Testis (tissue), 3 donors: Measurements from ENCODE around the gene NADSYN1. TPM values are rescaled to one million over a fixed set of nuclear protein-coding genes. Genes with fewer than 3 reads are reported as not detected.

Source experiments
- DNase-seq: peaks from one replicate; pipeline ENCODE4 v3.0.0-alpha.2; 2019
- H3K27ac ChIP-seq, 2 donors: fragments of 200-600 bp; sonication (generic); one replicate each; pipeline ENCODE4 v1.5.1; 2019
- H3K27me3 ChIP-seq: fragments of 200-600 bp; sonication (generic); one replicate; pipeline ENCODE4 v1.5.1; 2019
- H3K36me3 ChIP-seq: fragments of 200-600 bp; sonication (generic); one replicate; pipeline ENCODE4 v1.5.1; 2017; ENCODE audit warnings: low read depth; ENCODE audit errors: missing control alignments
- H3K4me1 ChIP-seq: fragments of 200-600 bp; sonication (generic); one replicate; pipeline ENCODE4 v1.5.1; 2019
- H3K4me3 ChIP-seq, 2 donors: fragments of 200-600 bp; sonication (generic); one replicate each; pipeline ENCODE4 v1.5.1; 2017 to 2019
- H3K9me3 ChIP-seq: fragments of 200-600 bp; sonication (generic); one replicate; pipeline ENCODE4 v1.5.1; 2017
- CTCF ChIP-seq, 3 experiments: fragments of 450-650 bp in 2 of 3; fragments of 200-600 bp in 1 of 3; sonication (generic) in 1 of 3; IDR thresholded peaks; one replicate each; pipeline ENCODE4 v1.5.1; 2016 to 2019; ENCODE audit warnings: antibody characterized with exemption in 3 of 3, mild to moderate bottlenecking in 2 of 3, moderate library complexity in 1 of 3
- POLR2A ChIP-seq: fragments of 450-650 bp; IDR thresholded peaks from one replicate; pipeline ENCODE4 v1.6.1; 2017; ENCODE audit warnings: antibody characterized with exemption, mild to moderate bottlenecking, moderate library complexity
- WGBS, 2 donors: methylation state at CpG; one replicate each; pipeline ENCODE4 v1.1.5; 2018; 5-methylcytosine and 5-hydroxymethylcytosine counted together
- intact Hi-C: fragments of 100-400 bp; cut with DNase I; formaldehyde crosslinking; loops from one replicate; pipeline ENCODE4 v1.15.1; 2023; ENCODE audit warnings: low total_unique reads
- polyA plus RNA-seq: library from polyadenylated mRNA; stranded (reverse); fragments of 350-450 nt; fragmentation: Illumina TruSeq; extraction: RNeasy Lipid Tissue Mini Kit (QIAGEN cat#74804); gene quantifications from one replicate; pipeline ENCODE4 v1.2.3, GENCODE V29; 2014; ENCODE audit warnings: low read depth, low replicate concordance; ENCODE audit not compliant: insufficient read depth
- total RNA-seq, 2 donors: library from RNA; depleted of rRNA; stranded (reverse); fragments of >200 nt; gene quantifications; one replicate each; pipeline ENCODE4 v1.2.3, GENCODE V29; 2016

The NADSYN1 gene
- total and polyA plus RNA-seq, 3 donors from 2014 or later = 75.7 to 91.2 (median 79.4) TPM

GRCh38 chr11:71542382-71542781 lies 89.4 kb downstream of the NADSYN1 start:
- WGBS, 2 donors = 71 to 82% methylated on average over 7 of the region's 7 CpGs
- Histone ChIP-seq H3K9me3 (no peaks in the 10 kb centered on the region), H3K27me3 (no peaks in the 10 kb centered on the region), H3K36me3 (no peaks in the 10 kb centered on the region), H3K4me3 (no peak overlapping the region), H3K4me1 (peaks cover 3% of the 10 kb centered on the region), H3K27ac (no peak overlapping the region)
- intact Hi-C loops = no loop called here
- TF ChIP-seq POLR2A (no peak), CTCF (IDR thresholded peaks at IDR 0.05) (no peak)
- DNase-seq = no peak

GRCh38 chr11:71542879-71543777 lies 90.1 kb downstream of the NADSYN1 start:
- Histone ChIP-seq H3K27me3 (no peaks in the 10 kb centered on the region), H3K27ac (no peak overlapping the region), H3K4me3 (no peak overlapping the region), H3K4me1 (peaks cover 3% of the 10 kb centered on the region), H3K36me3 (no peaks in the 10 kb centered on the region), H3K9me3 (no peaks in the 10 kb centered on the region)
- no peak for TF ChIP-seq CTCF (IDR thresholded peaks at IDR 0.05)
- TF ChIP-seq POLR2A = no peak
- intact Hi-C loops = no loop called here
- WGBS, 2 donors = 76 to 83% methylated on average over 13 to 15 of the region's 15 CpGs
- DNase-seq = no peak

- peaks cover 3% of the 10 kb centered on the region for H3K4me1 ChIP-seq
- intact Hi-C loops = no loop called here
- TF ChIP-seq CTCF (IDR thresholded peaks at IDR 0.05) (no peak), POLR2A (no peak)
- no peak overlapping the region for H3K4me3 ChIP-seq
- no peak overlapping the region for H3K27ac ChIP-seq
- H3K36me3 ChIP-seq = no peaks in the 10 kb centered on the region
- 67 to 75% methylated on average over 8 of the region's 8 CpGs for WGBS, 2 donors
- H3K9me3 ChIP-seq = no peaks in the 10 kb centered on the region
- H3K27me3 ChIP-seq = no peaks in the 10 kb centered on the region
- DNase-seq = no peak
Measured at GRCh38 chr11:71543866-71544265, 90.9 kb downstream of the NADSYN1 start.

GRCh38 chr11:71544525-71545214 lies 91.7 kb downstream of the NADSYN1 start:
- H3K36me3 ChIP-seq = no peaks in the 10 kb centered on the region

More at GRCh38 chr11:71544525-71545214, 91.7 kb downstream of the NADSYN1 start:
- TF ChIP-seq POLR2A (no peak), CTCF (IDR thresholded peaks at IDR 0.05) (no peak)
- peaks cover under 1% of the 10 kb centered on the region for H3K4me1 ChIP-seq
- intact Hi-C loops = no loop called here
- H3K9me3 ChIP-seq = no peaks in the 10 kb centered on the region
- 89% methylated on average over 6 of the region's 6 CpGs for WGBS, 2 donors
- DNase-seq = no peak
- H3K4me3 ChIP-seq = no peak overlapping the region
- H3K27ac ChIP-seq = no peak overlapping the region
- no peaks in the 10 kb centered on the region for H3K27me3 ChIP-seq
